HTERT RPE-1 (cell line): ENCODE data around the gene NODAL.

Experiments
- in situ Hi-C: fragments of 300-500 bp; cut with MboI; formaldehyde crosslinking; loops from 4 replicates; pipeline ENCODE4 v1.14.3; 2020; ENCODE audit warnings: low sequenced_read_pairs

NODAL gene

DNA sequence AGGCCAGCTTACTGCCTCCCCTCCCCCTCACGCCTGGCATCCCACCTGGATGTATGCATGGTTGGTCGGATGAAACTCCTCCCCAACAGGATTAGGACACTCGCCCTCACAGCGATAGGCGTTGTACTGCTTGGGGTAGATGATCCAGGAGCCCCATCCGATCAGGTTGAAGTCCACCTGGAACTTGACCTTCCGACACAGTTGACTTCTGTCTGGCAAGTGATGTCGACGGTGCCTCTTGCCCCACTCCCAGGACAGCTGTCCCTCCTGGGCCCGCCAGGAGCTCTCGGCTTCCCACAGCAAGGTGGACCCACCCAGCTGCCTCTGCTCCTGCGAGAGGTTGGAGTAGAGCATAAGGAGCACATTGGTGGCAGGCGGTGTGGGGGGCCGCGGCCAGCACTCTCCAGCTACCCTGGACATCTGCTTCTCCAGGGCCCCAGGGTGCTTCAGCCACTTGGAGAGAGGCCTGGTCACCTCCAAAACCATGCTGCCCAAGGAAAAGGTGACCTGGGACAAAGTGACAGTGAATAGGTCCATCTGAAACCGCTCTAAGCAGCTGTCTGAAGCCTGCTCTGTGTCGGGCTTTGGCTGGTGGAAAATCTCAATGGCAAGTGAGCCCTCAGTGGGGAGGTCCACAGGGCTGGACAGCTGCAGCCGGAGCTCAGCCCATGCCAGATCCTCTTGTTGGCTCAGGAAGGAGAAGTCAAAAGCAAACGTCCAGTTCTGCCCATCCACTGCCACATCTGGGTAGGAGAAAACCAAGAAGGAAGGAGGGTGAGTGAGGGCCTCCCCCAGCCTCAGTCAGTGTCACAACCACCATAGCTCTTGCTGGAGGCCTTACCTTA is 6.0 kb downstream of the NODAL start:
- in situ Hi-C loops, result no loop called here

DNA sequence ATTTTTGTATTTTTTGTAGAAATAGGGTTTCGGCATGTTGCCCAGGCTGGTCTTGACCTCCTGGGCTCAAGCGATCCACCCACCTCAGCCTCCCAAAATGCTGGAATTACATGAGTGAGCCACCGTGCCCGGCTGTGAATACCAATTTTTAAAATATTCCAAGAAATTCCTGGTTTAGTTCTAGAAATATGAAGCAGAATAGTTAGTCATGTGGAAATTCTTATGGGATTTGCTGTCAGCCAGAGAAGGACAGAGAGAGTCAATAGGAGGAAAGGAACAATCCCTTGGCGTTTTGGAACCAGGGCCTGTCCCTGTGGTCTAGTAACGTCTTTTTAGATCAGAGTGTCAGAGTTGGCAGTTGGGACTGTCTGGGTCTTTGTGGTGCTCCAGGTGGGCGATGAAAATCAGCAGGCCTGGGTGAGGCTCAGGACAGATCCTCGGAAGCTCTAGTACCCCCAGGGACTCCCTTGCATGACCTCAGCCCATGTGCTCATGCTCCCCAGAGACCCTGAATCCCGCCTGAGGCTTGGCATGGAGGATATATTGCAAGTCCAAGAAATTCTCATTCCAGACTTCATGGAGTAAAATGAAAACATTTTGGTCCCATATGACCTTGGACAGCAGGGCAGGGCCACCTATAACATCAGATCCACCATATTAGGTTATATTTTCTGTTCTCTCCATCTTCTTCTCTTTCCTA is 7.8 kb downstream of the NODAL start:
- in situ Hi-C loops, result no loop called here

DNA sequence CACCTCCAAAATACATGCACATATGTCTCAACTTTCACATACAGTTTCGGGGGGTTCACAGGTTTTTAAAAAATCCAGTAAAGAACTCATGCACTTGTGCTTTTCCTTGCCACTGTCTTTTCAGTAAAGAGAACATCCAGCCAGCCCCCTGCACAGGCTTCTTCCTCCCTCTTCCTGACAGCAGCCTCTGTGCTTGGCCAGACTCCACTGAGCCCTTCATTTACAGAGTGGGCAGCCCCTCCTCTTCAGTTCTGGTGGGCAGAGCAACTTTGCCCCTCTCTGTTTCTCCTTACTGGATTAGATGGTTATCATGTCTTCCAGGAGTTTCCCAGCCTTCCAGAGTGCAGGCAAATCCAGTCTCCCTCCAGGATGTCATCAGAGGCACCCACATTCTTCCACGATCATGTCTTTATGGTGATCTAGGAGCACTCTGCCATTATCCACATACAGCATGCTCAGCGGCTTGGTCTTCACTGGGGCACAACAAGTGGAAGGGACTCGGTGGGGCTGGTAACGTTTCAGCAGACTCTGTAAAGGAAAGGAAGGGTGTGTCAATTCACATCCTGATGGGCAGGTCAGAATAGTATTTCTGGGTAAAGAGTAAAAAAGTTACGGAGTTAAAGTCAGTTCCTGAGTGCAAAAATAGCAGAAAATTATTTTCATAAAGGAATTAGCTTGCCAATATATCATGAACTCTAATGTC is 8.8 kb downstream of the NODAL start:
- in situ Hi-C loops, result no loop called here

DNA sequence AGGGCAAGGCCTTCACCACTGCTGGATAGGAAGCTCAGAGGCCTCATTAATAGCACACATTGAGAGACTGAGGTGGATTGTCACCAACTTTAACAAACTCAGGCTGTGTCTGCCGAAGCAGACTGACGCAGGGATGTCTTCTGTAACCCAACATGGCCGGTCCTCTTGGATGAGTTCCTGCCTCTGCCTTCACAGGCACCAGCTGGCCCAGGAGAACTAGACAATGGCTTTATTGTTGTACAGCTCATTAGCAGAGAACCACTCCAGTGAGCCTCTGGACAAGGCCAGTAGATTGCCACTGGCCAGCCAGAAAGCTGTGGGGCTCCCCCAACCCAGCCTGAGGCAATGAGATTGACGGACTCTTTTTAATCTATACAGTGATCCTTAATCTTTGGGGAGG is 9.4 kb downstream of the NODAL start:
- in situ Hi-C loops, result no loop called here

DNA sequence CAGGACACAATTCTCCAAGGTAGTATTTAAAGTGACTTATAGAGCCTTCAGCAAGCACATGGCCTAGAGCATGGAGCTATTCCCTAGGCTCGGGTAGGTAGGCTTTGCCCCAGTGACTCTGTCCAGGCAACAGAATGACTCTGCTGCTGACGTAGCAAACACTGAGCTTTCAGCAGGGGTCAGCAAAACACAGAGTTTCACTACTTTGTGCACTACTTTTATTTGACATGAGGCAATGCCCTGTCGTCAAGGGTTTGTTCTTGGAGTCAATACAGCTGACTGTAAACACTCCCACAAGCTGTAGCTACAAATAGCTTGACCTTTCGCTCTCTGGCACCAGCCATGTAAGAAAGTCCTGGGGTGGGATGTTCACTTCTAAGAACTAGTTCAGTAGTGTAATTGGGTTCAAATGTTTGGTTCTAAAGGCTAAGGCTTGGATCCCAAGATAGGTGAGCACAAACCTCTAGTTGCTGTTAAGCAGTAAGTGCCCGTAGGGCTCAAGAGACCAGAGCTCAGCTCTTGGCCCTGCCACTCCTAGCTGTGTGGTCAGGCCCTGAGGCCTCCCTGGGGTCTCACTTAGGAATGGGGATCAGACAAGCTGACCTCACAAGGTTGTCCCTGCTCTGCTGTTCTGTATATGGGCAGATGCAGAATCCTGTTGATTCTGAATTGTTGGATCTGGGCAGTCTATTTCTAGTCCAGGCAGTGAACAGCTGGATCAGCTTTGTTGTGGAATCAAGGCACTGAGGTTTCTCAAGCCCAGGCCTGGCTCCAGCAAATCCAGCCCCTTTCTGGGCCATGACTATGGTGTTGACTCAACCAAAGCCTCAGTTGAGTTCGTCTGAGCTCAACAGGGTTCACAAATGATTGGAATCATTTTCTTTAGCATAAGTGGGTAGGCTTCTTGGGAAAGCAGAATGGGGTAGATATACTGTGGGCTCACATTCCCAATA is 10.7 kb downstream of the NODAL start:
- in situ Hi-C loops, result no loop called here

DNA sequence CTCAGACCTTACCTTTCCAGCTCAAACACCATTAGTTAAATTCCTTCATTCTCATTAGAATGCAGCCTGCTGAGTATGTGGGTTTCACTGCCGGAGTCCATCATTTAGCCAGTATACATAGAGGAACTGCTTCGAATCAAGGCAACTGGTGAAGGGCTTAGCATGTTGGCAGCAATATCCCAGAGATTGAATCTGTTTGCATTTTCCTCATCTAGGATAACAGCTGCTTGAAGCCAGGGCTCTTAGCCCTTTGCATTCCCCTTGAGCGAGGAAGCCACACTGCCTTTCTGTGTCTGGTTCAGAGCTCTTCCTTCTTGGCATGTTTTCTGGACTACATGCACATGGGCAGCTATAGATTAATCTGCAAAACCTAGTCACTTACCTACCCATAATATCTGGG is 14.7 kb downstream of the NODAL start:
- in situ Hi-C loops, result no loop called here

DNA sequence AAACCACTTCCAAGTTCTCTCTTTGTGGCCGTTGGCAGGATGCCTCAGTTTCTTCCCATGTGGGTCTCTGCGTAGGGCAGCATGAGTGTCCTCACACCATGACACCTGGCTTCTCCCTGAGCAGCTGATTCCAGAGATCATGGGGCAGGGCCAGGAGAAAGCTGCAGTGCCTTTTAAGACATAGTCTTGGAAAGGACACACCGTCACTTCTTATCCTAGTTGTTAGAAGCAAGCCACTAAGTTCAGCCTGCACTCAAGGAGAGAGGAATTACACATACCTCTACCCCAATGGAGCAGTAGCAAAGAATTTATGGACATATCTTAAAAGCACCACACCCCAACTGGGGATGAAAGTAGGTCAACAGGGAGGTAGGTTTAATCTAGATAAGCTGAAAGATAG is 16.4 kb downstream of the NODAL start:
- in situ Hi-C loops, result no loop called here

DNA sequence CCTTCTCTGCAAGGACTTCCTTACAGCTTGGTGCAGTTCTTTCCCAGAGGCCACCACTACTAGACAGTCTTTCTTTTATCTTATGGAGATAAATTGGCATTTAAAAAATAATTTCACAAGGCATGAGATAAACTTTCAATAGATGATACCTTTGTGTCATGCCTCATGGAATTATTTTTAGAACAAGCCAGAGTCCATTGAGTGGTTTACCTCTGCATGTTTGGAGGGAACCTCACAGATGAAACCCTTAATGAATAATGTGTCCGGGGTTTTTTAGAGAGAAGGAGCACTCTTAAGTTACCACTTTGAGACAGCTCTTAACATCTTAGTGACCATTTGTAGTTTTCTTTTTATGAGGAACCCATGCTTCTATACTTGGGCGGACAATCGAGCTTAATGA is 17.2 kb downstream of the NODAL start:
- in situ Hi-C loops, result no loop called here

DNA sequence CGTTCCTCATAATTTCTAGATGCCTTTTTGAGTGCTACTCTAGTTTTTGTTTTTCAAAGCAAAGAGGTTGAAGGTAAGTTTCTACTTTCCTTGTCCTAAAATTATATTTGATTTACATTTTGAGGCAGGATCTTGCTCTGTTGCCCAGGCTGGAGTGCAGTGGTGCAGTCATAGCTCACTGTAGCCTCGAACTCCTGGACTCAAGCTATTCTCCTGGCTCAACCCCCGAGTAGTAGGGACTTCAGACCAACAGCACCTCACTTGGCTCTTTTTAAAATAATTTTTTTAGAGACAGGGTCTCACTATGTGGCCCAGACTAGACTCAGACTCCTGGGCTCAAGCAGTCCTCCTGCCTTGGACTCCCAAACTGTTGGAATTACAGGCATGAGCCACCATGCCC is 22.8 kb downstream of the NODAL start:
- in situ Hi-C loops, result no loop called here

DNA sequence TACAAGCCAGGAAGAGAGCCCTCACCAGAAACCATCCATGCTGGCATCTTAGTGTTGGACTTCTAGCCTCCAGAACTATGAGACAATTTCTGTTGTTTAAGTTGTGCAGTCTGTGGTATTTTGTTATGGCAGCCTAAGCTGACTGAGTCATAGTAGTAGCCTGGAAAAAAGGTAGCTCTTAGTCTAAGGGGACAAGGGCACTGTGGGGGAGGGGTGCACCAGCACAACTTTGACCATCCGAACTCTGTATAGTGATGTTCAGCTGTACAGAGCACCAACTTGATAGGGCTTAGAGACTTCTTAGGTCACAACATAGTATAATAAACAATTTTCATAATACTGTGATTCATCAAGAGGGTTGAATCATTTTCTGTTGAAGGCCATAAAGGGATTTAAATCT is 23.3 kb downstream of the NODAL start:
- in situ Hi-C loops, result no loop called here

DNA sequence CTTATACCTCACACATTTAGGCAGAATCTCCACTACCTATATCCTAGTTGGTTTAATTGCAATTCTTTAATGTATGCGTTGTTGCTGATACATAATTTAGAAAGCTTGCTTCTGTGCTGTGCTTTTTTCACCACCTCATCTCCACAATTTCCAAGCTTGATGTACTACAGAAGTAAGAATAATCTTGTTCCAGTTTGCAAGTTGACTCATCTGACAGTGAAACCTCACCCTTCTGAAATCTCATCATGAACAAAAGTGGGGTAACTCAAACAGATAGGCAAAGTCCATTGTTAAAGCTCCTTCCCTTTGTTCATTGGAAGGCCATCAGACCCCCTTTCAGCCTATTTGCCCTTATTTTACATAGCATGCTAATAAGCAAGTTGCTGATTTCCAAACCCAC is 23.9 kb downstream of the NODAL start:
- in situ Hi-C loops, result no loop called here

DNA sequence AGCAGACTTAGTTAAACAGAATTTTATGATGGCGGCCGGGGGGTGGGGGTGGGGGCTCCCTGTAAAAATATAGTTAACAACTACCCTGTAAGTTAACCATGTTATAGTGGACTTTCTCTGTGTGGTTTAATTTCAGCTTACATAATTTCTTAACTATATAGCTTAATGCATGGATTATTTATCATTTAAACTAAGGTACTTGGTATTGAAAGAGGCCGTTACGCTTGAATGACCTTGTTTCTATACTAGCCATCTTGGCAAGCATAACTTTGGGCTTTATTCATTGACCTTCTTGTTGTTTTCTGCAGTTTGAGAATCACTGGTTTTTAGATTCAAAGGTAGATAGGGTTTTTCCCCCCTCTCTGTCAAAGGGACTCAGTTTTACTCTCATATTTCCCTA is 29.1 kb downstream of the NODAL start:
- in situ Hi-C loops, result no loop called here

DNA sequence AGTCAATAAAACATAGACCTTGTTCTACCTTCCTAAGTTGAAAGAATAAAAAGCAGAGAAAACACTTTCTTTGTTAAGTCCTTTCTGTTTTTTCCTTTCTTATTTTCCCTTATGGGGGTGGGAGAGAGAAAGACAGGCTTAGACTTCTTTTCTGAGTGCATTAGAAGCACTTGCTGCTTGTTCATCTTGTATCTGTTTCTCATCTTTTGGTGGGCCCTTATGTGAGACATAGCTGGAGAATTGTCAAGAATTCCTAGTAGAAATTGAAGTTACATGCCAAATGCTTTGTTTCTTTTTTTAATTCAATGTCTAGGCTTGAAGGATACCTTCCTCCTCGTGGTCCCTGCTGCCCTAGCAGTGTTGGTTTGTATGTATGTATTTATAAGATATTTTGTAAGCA is 30.9 kb downstream of the NODAL start:
- in situ Hi-C loops, result no loop called here

DNA sequence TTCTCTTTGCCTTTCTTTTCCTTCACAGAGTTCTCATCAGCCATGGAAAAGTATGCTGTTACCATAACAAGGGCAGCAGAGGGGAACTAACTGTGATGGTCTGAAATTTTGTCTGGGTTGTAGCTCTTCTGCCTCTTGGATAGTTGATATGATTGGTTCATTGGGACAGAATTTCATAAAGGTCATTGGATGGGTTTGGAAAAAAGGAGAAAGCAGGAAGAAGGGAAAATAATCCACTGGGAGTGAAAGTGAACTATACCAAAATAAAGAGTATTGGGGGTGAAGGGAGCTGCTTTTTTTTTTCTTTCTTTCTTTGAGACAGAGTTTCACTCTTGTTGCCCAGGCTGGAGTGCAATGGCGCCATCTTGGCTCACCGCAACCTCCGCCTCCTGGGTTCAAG is 31.7 kb downstream of the NODAL start:
- in situ Hi-C loops, result no loop called here

DNA sequence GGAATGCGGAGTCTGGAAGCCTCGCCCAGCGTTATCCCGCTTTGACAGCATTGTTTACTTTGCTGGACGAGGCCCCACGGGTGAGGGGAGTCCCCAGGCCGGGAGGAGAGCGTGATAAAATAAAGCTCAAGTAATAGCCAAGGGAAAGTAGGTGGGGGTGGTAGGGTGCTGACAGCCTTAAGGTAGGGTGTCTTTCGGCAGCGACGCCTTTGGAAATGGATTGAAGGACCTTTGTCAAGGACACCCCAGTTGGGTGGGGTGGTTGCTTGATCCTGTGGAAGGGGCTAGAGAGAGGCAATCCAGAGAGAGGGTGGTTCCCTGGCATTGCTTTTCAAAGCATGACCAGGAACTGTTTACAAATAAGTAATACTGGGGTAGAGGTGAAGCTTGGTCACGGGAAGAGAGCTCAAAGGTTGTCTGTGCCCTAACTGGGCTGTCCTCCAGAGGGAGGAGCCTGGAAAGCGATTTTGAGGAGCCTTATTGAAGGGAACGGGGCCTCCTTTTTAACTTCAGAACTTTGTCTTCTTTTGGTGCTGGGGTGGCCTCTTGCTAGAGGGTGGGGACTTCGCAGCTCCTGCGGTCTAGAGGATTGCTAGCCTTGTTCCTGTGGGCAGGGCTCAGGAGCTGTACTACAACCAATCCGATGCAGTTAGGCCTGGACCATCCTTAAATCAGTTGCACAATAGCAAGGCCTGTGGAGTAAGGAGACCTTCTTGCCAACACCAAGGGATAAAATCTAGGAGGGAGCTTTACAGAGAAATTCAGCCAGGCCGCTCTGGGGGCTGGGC is 36.2 kb downstream of the NODAL start:
- in situ Hi-C loops, result no loop called here

DNA sequence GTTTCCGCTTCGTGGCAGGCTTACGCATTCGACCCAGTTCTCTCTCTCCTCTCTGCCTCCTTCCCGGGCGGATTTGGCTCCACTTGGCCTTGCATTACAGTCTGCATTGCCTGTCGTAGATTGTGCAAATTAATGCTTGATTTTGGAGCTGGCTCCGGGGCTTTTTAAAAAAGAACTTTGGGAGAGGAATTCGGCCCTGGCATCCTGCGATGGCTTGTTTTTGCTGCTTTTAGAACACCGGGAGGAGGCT is 36.8 kb downstream of the NODAL start:
- in situ Hi-C loops, result no loop called here

DNA sequence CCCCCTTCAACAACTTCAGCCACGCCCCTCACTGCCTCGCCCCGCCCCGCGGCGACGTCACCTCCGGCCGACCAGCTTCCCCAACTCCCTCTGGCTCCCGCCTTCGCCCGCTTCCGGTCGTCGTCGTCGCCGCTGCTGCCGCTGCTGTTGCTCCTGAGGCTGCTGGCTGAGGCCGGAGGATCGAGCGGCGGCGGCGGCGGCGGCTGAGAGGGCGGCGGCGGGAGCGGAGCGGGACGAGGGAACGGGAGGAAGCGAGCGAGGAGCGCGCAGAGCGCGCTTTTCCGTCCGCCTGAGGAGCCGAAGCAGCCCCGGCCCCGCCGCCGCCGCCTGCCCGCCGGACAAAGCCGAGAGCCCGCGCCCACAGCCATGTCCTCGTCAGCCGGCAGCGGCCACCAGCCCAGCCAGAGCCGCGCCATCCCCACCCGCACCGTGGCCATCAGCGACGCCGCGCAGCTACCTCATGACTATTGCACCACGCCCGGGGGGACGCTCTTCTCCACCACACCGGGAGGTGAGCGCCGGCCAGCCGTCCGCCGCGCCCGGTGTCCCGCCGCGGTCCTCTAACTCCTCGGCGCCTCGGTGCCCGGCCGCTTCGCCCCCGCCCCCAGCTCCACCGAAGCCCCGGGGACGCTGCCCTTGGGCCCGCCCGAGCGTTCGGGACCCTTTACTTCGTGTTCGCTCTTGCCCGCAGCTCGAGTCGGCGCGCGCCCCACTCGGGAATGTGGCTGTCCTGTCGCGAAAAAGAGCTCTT is 37.3 kb downstream of the NODAL start, which contains the start of gene EIF4EBP2:
Gene EIF4EBP2, plus strand, starts transcription at position 110 of the 751 bp plus-strand sequence. Its CDS starts 257 bp downstream, at position 367.
- in situ Hi-C loops, result no loop called here

DNA sequence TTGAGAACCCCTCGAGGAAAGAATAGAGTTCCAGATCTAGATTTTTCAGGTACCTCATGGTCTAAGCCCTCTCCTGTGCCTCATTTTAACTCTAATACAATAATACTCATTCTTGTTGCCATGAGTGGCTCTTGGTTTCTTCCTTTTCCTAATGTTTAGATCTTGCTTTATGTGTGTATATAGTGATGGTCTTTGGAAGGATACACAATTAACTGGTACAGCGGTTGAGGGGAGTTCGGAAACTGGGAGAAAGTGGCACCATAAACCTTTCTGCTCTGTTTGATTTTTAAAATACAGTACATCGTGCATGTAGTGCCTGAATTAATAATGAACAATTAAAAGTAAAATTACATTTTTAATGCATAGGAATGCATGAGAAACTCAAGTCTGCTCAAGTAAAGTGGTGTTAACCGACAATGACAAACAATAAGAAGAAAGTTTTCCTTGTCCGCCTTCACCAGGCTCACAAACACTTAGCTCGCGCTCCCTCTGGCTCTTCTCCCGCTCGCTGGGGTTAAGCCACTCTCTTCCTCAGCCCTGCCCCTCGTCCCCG is 37.9 kb downstream of the NODAL start:
- in situ Hi-C loops, result no loop called here

DNA sequence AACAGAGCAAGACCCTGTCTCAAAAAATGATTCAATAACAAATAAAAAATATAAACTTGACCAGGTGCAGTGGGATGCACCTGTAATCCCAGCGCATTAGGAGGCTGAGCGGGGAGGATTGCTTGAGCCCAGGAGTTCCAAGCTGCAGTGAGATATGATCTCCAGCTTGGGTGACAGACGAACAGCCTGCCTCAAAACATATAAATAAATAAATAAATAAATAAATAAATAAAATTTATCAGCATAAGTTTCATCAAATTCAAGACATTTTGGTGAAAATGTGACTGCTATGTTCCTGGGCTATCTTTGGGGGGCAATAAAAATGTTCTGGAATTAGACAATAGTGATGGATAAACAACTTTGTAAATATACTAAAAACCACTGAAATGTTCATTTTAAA is 42.3 kb downstream of the NODAL start:
- in situ Hi-C loops, result no loop called here
